Muscle of back (tissue), 11 donors: ENCODE results near the gene STT3B. TPM values are rescaled to one million over a fixed set of nuclear protein-coding genes. Genes with fewer than 3 reads are reported as not detected.

Experiments
- DNase-seq, 3 donors: peaks; one replicate each; pipeline versions ENCODE4 v3.0.0 to v3.0.0-alpha.2; 2013
- polyA plus RNA-seq, 10 donors: library from polyadenylated mRNA; unstranded; fragments of 120-200 nt; gene quantifications; one replicate each; pipeline ENCODE4 v1.2.1, GENCODE V29; 2013; ENCODE audit not compliant: insufficient read length in 10 of 10

STT3B gene
- polyA plus RNA-seq, 10 donors: 83.4 to 124 (median 104) TPM

DNA sequence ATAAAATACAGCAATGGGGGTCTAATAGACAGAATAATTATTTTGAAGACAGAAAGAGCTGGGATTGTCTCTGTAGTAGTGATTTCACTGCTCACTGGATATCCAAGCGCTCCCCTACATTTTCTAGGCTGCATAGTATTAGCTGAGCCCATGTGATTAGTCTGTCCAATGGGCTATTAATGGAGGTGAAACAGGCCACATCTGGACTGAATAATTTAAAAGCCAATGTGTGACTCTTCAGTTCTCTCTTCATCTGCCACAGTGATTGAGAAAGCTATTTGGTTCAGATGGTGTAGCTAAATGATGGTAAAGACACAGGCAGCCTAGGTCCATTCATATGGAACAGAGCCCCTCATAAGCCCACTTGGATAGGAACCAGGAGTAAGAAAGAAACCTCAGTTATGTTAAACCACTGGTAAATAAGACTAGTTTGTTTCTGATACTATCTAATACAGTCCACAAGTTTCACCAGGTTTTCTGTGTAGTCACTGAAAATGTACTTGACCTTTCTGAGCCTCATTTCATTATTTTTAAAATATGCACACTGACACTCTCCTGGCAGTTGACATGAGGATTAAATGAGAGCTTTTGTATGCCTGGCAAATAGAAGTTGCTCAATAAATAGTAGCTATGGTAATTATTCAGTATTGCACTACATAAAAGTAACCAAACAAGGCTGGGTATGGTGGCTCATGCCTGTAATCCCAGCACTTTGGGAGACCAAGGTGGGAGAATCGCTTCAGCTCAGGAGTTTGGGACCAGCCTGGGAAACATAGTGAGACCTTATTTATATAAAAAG lies 17.0 kb upstream of the STT3B start:
- DNase-seq: no peak

DNA sequence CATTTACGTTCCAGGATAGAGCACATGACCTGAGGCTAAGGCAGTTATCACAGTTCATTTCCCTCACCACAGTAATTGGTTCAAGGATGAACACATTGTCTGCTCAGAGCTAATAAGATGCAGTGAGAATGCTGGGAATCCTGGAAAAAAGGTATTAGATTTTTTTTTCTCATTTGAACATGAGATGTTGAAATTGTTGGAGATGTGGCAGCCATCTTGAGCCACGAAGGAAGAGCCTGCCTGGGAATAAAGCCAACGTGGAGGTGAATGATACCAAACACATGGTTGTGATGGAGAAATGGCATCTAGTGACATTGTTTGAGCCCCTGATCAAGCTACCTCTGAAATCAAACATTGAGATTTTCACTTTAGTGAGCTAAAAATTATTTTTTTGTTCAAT lies 16.0 kb upstream of the STT3B start:
- DNase-seq: no peak

DNA sequence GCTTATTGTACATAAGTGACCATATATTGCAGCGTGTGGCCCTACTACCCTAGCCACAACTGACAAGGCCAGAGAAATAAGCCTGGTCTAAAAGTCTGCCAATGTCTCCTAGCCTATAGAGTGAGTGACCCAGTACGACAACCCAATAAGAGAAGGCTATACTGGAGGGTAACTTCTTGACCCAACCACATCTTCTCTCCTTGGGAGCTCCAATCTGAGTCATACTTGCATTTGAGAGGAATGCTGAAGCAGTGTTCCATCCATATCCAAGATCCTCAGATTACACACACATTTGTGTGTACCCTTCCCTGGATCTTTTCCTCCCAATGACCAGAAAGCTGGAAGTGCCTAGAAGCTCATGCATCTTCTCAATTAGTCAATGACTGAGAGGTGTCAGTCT lies 11.3 kb upstream of the STT3B start:
- no peak for DNase-seq

DNA sequence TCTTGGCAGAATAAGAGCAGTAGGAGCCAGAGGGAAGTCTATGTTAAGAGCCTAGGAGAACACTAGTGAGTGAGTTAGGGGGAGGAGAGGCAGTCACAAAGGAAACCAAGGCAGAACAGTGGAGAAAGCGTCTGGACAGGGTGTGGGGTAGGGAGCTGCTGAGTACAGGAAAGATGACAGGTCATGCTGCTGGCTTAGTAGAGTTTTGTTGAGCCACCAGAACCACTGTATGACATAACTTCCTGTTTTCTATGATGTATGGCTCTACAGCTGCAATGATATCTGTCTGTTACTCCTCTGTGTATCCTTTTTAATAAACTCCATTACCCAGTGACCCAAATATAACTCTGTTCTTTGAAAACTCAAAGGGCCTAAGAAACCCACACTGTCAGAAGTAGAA lies 10.6 kb upstream of the STT3B start:
- no peak for DNase-seq

DNA sequence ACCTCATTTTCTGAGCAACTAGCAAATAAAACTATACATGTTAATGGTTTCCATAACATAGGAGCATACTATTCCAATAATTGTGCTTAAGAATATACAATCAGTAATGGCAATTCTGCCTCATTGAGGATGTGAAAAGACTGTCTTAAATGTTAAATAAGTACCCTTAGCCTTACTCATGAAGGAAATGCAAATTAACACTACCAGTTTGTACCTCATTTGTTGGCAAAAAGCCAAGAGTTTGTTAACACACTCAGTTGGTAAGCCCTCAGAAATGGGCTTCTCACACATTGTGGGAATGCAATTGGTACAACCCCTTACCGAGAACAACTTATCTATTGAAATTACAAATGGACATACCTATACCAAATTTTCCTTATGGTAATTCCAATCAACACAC lies 9.2 kb upstream of the STT3B start:
- DNase-seq: no peak

DNA sequence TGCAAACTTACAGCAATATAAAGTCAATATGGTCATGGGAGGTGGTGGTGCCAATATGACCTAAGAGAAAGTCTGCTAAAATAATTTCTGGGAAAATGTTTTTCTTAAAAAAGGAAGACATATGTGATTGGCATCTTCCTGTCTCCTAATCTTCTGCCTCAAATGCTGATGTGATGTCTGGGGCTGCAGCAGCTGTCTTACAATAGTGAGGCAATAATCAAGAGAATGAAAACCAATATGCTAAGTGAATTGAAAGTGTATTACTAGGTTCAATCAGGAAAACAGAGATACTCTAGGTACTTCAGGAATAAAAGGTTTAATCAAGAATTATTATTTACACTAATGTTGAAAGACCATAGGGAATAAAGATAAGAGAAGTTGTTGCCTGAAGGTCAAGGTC lies 7.2 kb upstream of the STT3B start:
- no peak for DNase-seq

DNA sequence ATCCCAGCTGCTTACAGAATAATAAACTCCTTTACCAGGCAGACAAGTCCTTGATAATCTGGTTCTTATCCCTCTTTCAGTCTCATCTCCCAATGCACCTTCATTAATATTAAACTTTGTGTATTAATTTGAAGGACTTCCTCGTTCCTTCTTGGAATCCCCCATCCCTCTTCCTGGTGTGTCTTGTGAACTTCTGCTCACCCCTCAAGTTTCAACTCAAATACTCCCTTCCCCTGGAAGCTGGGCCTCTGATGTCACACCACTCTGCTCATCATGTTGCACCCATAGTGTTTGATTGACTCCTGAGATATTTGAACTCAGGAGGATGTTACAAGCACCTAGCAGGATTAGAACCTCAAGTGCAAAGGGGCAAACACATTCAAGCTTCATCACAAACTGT lies 3.3 kb upstream of the STT3B start:
- no peak for DNase-seq

DNA sequence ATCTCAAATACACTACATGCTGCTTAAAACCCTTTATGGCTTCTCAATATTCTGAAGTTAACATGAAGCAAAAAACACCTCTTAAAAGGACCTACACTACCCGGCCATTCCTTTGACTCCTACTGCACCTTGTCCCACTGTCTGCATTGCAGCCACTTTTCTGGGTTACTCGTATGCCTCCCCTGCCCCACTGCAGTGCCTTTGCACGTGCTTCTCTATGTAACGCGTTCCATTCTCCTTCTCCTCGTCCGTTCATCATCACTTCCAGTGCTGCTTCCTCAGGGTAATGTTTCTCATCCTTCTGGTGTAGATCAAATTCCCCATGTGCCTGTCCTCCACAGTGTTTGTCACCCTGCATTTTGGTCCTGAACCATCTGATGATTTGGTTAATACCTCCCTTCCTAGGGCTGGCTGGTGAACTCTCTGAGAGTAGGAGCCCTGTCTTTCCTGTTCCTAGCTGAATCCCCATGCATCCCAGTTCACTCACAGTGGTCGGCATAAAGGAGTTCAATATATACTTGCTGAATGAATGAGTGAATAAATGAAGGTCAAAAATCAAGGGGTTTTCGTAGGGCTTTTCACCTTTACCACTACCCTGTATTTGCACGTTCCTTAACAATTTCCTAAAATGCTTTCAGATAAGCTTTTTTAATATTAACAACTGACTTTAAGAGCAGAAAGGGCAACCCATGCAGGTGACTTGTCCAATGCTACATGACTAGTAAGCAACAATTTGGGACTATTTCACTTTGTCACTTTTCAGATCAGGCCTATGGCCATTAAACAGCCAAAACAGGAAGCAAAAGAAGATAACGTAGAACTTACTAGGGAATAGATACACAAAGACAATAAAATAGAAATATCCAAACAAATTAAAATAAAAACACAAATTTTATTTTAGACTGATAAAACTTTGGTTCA lies 2.4 kb upstream of the STT3B start:
- DNase-seq: no peak

DNA sequence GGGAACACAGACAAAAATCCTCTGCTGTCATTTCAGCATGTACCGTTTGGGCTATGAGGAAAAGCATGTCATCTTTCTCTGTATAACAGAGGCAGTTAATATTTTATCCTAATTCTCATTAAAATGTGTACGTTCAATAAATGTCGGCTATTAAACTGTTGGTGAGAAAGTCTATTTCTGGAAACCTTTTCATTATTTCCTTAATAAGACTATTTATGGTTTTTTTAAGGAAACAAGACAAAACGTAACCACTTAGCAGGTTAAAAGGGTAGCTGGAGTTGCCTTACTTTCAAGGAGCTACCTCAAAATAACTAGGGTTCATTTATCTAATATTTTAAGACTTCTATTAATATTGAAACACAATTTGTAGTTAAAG lies 1.8 kb upstream of the STT3B start:
- DNase-seq: no peak

DNA sequence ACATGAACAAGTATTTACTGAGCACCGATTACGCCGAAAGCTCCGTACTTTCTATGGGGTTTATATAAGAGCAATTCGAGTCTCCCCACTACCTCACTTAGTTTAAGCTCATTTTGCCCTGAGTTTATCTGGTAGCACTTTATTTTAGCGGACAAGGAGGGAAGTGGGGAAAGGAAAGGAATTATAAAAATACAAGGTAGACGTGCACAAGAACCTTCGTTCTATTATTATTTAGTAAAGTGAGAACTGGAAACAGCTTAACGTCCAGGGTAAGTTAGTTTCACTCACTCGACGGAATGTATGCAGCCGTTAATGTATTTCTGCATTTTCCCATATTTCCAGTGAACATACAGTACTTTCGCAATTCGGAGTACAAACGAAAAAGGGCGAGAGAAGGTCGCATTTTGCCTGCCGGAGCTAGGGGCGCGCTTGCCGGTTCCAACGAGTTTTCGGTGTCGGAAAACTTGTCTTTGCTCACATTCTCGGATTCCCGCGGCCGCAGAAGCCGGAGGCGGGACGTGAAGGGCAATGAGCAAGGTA lies 1.2 kb upstream of the STT3B start:
- no peak for DNase-seq

DNA sequence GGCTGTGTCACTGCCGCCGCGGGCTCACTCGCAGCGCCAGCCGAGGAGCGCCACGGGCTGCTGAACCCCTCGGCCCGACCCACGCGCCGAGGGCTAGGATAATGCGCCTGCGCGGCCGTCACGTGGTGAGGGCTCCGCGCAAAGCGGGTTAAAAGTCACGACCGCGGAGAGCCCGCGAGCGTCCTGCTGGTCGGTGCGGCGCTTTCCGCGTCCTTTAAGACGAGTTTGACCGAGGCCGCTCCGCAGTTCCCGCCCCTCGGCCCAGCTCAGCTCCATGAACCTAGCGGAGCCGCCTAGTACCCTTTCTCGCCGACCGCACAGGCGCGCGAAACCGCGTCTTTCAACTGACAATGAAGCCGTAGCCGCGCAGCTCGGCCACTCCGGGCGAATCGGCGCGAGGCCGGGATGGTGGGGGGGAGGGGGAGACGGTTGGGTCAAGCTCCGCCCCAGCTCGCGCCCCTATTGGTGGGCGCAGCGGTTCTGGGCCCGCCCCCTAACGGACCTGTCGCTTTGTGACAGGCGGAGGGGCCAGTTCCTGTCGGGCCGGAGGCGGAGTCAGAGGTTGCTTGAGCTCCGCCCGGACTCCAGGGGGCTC lies 636 bp upstream of the STT3B start:
- peak; percentile 99 to 100 (median 99) for DNase-seq

DNA sequence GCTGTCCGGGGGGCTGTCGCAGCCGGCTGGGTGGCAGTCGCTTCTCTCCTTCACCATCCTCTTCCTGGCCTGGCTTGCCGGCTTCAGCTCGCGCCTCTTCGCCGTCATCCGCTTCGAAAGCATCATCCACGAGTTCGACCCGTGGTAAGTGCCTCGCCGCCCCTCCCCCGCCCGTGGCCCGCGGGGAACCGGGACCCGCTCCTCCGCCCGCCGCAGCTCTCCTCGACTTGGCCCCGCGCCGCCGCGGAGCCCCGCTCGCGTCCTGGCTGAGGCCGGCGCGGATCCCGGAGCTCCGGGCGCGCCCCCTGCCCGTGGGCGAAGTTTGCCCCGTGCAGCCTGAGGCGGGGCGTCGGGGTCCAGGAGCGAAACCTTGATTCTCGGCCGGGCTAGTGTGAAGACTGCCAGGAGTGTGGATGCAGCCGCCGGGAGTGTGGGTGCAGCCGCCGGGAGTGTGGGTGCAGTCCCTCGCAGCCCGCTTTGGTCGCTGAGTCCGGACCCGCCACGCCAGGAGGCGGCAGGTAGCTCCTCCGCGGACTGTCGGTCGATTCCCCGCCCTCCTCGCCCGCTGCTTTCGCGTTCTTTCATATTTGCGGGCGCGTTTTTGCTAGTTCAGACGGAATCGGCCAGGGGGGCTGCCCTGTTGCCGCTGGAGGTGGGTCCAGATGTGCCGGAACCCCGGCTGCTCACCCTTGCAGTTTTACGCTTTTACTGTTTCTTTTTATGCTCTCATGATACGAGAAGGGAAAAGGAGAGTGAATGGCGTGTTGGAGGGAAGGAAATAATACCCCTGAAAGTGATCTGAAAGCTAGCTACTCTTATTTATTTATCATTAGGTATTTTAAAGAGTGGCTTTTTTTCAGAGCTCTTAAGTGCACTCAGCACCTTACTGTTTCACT lies 692 bp downstream of the STT3B start:
- DNase-seq: peak; percentile 24 to 83 (median 58)

DNA sequence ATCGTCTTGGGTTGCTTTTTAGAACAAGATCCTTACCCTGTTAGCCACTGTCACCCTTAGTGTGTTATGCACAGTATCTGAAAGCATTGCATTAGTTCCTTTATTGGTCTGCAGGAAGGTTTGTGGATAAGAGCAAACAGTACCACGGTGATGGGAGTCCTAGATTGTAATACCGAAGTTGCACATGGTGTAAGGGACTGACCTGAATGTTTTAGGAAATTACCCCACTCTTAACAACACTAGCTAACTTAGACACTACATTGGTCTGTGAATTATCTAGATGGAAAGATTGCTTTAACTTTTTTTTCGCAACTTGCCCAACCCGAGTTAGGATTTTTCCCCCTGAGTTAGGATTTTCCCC lies 1.3 kb downstream of the STT3B start:
- DNase-seq: peak in 2 of 3 donors; percentile 15 to 19

DNA sequence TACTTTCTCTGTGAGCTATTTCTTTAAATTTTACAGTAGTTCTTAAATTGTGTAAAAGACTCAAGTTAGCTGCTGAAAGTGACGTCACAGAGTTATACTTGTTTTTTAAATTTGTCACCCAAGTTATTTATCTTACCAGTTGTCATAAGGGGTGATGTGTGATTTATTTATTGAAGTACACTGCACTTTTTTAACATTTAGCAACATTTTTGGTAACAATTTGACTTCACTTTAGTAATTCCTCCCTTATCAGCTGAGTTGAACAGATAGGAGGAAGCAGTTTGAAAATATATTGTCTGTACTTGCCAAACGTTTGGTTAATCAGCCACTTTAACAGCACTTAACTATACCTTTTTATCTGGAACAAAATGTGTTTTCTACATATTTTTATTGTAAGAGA lies 3.8 kb downstream of the STT3B start:
- no peak for DNase-seq

DNA sequence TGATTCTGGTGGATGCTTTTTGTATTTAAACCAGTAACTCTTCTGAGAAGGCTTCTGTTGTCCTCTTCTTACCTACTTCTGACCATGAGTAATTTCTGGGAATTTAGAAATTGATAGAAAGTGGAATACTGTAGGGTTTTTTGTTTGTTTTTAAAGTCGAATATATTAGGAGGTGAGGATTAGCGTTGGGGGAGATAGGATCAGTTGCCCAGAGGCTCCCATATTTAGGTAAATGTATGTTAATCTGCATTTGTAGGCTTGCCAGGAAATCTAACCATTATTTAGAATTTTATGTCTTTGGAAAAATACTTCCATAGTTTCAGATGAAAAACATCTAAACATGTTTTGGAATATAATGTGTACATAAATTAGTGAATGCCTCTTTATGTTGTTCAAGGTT lies 6.1 kb downstream of the STT3B start:
- no peak for DNase-seq

DNA sequence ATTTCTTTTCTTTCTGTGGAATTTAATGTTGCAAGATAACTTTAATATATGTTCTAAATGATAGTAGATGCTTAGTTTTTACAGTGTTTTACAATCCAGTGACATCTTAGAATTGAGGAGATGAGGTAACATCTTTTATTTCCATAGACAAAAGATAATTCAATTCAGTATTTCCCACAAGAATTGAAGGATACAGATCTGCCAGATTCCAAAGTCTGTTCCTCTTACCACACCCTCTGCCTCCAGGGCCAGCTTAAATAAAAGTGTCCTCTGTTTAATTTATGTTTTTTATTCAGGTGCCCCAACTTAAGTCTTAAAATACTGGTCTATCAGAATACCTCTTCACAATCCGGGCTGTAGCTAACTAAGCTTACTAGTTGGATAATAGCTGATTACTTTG lies 6.5 kb downstream of the STT3B start:
- DNase-seq: no peak

DNA sequence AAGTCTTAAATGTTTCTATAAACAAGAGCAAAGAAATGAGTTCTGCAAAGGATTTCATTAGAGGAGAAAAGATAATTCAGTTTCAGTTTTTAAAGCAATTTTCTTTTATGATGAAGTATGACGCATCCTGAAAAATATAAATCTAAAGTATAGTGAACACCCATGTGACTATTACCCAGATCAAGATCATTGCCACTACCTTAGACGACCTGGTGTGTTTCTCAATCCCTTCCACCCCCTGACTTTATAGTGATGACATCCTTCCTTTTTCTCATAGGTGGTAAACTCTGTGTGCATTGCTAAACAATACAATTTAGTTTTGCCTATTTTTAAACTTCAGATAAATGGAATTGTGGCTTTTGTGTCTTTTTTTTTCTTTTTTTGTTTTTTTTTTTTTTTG lies 8.4 kb downstream of the STT3B start:
- no peak for DNase-seq

DNA sequence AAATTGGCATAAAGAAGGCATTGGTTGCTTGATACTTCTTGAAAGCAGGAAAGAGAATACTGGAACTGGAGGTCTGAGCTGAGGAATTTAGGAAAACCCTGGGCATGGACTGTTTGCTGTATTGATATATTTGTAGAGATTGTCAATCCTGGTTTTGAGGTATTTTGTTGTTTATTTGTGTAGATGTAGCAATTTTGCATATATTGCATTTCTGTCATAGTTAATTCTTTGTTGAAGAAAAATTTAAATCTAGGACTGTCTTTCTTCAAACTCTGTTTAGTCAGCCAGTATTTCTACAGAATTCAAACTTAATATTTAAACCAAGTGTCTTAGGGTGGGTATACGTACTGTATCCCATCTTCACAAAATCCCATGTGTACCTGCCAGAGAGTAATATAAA lies 9.5 kb downstream of the STT3B start:
- no peak for DNase-seq

DNA sequence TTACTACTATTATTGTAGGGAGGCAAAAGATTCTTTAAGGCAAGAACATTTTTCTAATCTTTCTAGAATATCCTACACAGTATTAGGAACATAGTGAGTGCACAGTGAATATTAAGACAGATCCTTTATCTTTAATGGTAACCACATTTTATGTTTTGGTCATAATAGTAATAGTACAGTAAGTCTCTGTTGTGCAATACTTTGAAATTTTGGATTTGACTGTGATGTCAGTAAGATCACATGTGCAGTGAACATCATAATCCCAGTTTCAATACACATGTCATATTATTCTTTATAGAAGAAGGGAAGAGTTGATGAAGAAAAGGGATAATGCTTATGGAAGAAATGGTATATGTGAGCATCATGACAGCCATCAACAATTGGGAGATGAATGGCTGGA lies 10.7 kb downstream of the STT3B start:
- DNase-seq: no peak

DNA sequence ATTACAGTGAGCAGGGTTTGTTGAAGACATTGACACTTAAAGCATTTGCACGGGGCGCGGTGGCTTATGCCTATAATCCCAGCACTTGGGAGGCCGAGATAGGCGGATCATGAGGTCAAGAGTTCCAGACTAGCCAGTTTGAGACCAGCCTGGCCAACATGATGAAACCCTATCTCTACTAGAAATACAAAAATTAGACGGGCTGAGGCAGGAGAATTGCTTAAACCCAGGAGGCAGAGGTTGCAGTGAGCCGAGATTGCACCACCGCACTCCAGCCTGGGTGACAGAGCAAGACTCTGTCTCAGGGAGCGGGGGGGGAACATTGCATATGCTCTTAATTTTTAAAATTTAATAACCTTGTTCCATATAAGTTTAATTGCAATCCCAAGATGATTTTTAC lies 11.9 kb downstream of the STT3B start:
- DNase-seq: peak in 1 of 3 donors; percentile 12

DNA sequence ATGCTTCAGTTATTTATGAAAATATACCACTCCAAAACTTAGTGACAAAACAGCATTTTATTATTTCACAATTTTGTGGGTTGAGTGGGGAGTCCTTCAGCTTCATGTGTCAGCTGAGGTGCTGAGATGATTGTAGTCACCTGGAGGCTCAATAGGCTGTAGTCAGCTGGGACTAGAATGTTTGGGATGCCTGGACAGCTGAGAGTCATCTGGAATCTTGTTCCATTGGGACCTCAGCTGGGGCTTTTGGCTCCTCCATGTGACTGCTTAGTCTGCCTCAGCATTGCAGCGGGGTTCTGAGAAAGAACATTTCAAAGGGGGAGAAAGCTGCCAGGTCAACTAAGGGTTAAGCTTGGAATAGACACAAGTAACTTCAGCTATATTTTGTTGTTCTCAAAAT lies 13.4 kb downstream of the STT3B start:
- peak; percentile 19 to 58 (median 38) for DNase-seq

DNA sequence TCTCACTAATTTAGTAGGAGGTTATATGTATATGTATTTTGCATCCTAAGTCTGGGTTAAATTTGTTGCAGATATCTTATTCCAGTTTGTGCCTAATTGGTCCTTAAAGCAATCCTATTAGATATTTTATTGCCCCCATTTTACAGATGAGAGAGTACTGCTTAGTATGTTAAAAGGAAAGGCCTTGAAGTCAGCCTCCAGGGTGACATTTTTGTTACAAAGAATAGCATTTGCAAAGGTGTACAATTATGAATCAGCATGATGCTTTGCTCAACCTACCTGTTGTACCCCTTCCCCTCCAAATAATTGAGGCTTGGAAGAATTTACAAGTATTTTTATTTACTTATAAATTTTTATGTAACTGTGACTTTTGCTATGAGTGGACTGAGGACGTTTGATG lies 14.0 kb downstream of the STT3B start:
- no peak for DNase-seq
